Liver (tissue), 9 donors: ENCODE measurements around the gene TMPRSS3. TPM values are rescaled to one million over a fixed set of nuclear protein-coding genes. Genes with fewer than 3 reads are reported as not detected.

Source experiments
- DNase-seq: peaks from one replicate; pipeline ENCODE4 v3.0.0-alpha.2; 2017; ENCODE audit warnings: low spot score
- H3K27ac ChIP-seq, 2 donors: one replicate each; pipeline ENCODE4 v1.7.0; 2013; ENCODE audit warnings: inconsistent platforms in 2 of 2, low read length in 2 of 2, control low read depth in 1 of 2, low read depth in 1 of 2, mild to moderate bottlenecking in 1 of 2
- H3K27me3 ChIP-seq, 4 donors: one replicate each; pipeline versions ENCODE4 v1.6.1 to v1.7.0; 2013; ENCODE audit warnings: low read length in 3 of 4, inconsistent platforms in 1 of 4, mild to moderate bottlenecking in 1 of 4, moderate library complexity in 1 of 4; ENCODE audit not compliant: control insufficient read depth in 4 of 4, insufficient read depth in 4 of 4
- H3K36me3 ChIP-seq, 4 donors: one replicate each; pipeline versions ENCODE4 v1.6.1 to v1.7.0; 2013; ENCODE audit warnings: low read length in 3 of 4, mild to moderate bottlenecking in 3 of 4, low read depth in 1 of 4, moderate library complexity in 1 of 4; ENCODE audit not compliant: control insufficient read depth in 4 of 4, insufficient read depth in 3 of 4
- H3K4me1 ChIP-seq, 4 donors: one replicate each; pipeline versions ENCODE4 v1.6.1 to v1.7.0; 2013; ENCODE audit warnings: low read length in 3 of 4, mild to moderate bottlenecking in 3 of 4, moderate library complexity in 1 of 4; ENCODE audit not compliant: control insufficient read depth in 4 of 4, insufficient read depth in 4 of 4
- H3K4me3 ChIP-seq, 3 donors: one replicate each; pipeline versions ENCODE4 v1.6.1 to v1.7.0; 2013; ENCODE audit warnings: low read length in 3 of 3, control low read depth in 1 of 3, low read depth in 1 of 3, mild to moderate bottlenecking in 1 of 3
- H3K9ac ChIP-seq, 2 donors: one replicate each; pipeline ENCODE4 v1.7.0; 2013; ENCODE audit warnings: low read length in 2 of 2, mild to moderate bottlenecking in 2 of 2, moderate library complexity in 2 of 2, control low read depth in 1 of 2, low read depth in 1 of 2
- H3K9me3 ChIP-seq, 4 donors: one replicate each; pipeline versions ENCODE4 v1.6.1 to v1.7.0; 2013; ENCODE audit warnings: low read length in 3 of 4; ENCODE audit not compliant: control insufficient read depth in 4 of 4
- CTCF ChIP-seq: fragments of 150-350 bp; IDR thresholded peaks from 2 replicates; pipeline ENCODE4 v1.5.1; 2017; ENCODE audit warnings: improper control_type of control experiment, low read depth, low read length; ENCODE audit not compliant: missing input control
- EGR1 ChIP-seq, 2 donors: IDR thresholded peaks; 2 replicates each; pipeline ENCODE4 v1.6.1; 2016 to 2018; ENCODE audit warnings: antibody characterized with exemption in 2 of 2, low read depth in 2 of 2
- FOXA1 ChIP-seq: IDR thresholded peaks from 2 replicates; pipeline ENCODE4 v1.6.1; 2016; ENCODE audit warnings: antibody characterized with exemption
- FOXA2 ChIP-seq: IDR thresholded peaks from 2 replicates; pipeline ENCODE4 v1.6.1; 2016; ENCODE audit warnings: antibody characterized with exemption
- GABPA ChIP-seq, 2 donors: IDR thresholded peaks in 1 of 2; conservative IDR thresholded peaks in 1 of 2; 2 replicates each; pipeline ENCODE4 v1.6.1; 2016; ENCODE audit warnings: antibody characterized with exemption in 2 of 2, mild to moderate bottlenecking in 1 of 2, moderate library complexity in 1 of 2
- HNF4A ChIP-seq, 2 donors: conservative IDR thresholded peaks; 2 replicates each; pipeline ENCODE4 v1.6.1; 2016; ENCODE audit warnings: antibody characterized with exemption in 2 of 2, mild to moderate bottlenecking in 2 of 2
- HNF4G ChIP-seq: IDR thresholded peaks from 2 replicates; pipeline ENCODE4 v1.6.1; 2016; ENCODE audit warnings: antibody characterized with exemption
- JUND ChIP-seq, 2 donors: IDR thresholded peaks; 2 replicates each; pipeline ENCODE4 v1.6.1; 2016; ENCODE audit warnings: antibody characterized with exemption in 2 of 2
- NR2F2 ChIP-seq: IDR thresholded peaks from 2 replicates; pipeline ENCODE4 v1.6.1; 2016; ENCODE audit warnings: antibody characterized with exemption
- RAD21 ChIP-seq, 2 donors: IDR thresholded peaks; 2 replicates each; pipeline ENCODE4 v1.6.1; 2016; ENCODE audit warnings: antibody characterized with exemption in 2 of 2, mild to moderate bottlenecking in 2 of 2
- REST ChIP-seq: IDR thresholded peaks from 2 replicates; pipeline ENCODE4 v1.6.1; 2016; ENCODE audit warnings: antibody characterized with exemption, mild to moderate bottlenecking
- RXRA ChIP-seq, 2 donors: IDR thresholded peaks; 2 replicates each; pipeline ENCODE4 v1.6.1; 2017 to 2018; ENCODE audit warnings: antibody characterized with exemption in 2 of 2, mild to moderate bottlenecking in 1 of 2
- SP1 ChIP-seq: IDR thresholded peaks from 2 replicates; pipeline ENCODE4 v1.6.1; 2018; ENCODE audit warnings: antibody characterized with exemption, mild to moderate bottlenecking
- TAF1 ChIP-seq: conservative IDR thresholded peaks from 2 replicates; pipeline ENCODE4 v1.6.1; 2016; ENCODE audit warnings: antibody characterized with exemption, mild to moderate bottlenecking
- YY1 ChIP-seq: IDR thresholded peaks from 2 replicates; pipeline ENCODE4 v1.6.1; 2016; ENCODE audit warnings: antibody characterized with exemption, mild to moderate bottlenecking
- WGBS: extraction: QIAGEN DNeasy Blood & Tissue Kit; methylation state at CpG from one replicate; pipeline ENCODE4 v1.1.7; 2013; 5-methylcytosine and 5-hydroxymethylcytosine counted together
- polyA plus RNA-seq, 2 donors: library from polyadenylated mRNA; stranded (reverse) in 1 of 2; unstranded in 1 of 2; fragments of 200-250 nt in 1 of 2; fragments of >200 nt in 1 of 2; fragmentation: Nextera tagmentation in 1 of 2; extraction: Ambion mirVana in 1 of 2; gene quantifications; one replicate each; pipeline versions ENCODE4 v1.2.1 to v1.2.3, GENCODE V29; 2013 to 2015
- total RNA-seq, 2 donors: library from RNA; depleted of rRNA; stranded (reverse); fragments of >200 nt; gene quantifications; one replicate each; pipeline ENCODE4 v1.2.3, GENCODE V29; 2014
- TF ChIP-seq, protein P1 (sequence below): IDR thresholded peaks from 2 replicates; pipeline ENCODE4 v1.6.1; 2016; ENCODE audit warnings: antibody characterized with exemption
- TF ChIP-seq, protein P2 (sequence below): IDR thresholded peaks from 2 replicates; pipeline ENCODE4 v1.6.1; 2016; ENCODE audit warnings: antibody characterized with exemption
- donor health status: healthy.
- donor health status: healthy.
- donor health status: healthy.
- donor health status: healthy.
- donor health status: healthy.

Gene TMPRSS3
- total and polyA plus RNA-seq, 4 donors = 0.25 to 0.50 TPM; not detected in 2

- DNase-seq = no peak
- no peak overlapping the region for H3K4me3 ChIP-seq
- TF ChIP-seq RAD21 (IDR thresholded peaks at IDR 0.05) = no peak
- no peak for TF ChIP-seq JUND (IDR thresholded peaks at IDR 0.05)
- TF ChIP-seq RXRA (IDR thresholded peaks at IDR 0.05) = no peak
- TF ChIP-seq, protein P1, sequence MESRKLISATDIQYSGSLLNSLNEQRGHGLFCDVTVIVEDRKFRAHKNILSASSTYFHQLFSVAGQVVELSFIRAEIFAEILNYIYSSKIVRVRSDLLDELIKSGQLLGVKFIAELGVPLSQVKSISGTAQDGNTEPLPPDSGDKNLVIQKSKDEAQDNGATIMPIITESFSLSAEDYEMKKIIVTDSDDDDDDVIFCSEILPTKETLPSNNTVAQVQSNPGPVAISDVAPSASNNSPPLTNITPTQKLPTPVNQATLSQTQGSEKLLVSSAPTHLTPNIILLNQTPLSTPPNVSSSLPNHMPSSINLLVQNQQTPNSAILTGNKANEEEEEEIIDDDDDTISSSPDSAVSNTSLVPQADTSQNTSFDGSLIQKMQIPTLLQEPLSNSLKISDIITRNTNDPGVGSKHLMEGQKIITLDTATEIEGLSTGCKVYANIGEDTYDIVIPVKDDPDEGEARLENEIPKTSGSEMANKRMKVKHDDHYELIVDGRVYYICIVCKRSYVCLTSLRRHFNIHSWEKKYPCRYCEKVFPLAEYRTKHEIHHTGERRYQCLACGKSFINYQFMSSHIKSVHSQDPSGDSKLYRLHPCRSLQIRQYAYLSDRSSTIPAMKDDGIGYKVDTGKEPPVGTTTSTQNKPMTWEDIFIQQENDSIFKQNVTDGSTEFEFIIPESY = no peak
- TF ChIP-seq CTCF = no peak
- TF ChIP-seq SP1 = no peak
- H3K27ac ChIP-seq = no peak overlapping the region
- 87% methylated on average over 6 of the region's 6 CpGs for WGBS
- peaks cover 0 to 3% (median 0%) of the 10 kb centered on the region in 4 donors for H3K9me3 ChIP-seq
- no peaks in the 10 kb centered on the region for H3K36me3 ChIP-seq
- H3K27me3 ChIP-seq = no peaks in the 10 kb centered on the region
- no peaks in the 10 kb centered on the region for H3K4me1 ChIP-seq
- no peak overlapping the region for H3K9ac ChIP-seq
Observed at GRCh38 chr21:42430521-42430920, 34.7 kb upstream of the TMPRSS3 start.

- DNase-seq = no peak
- Histone ChIP-seq H3K27ac (no peak overlapping the region), H3K9me3 (peaks cover 0 to 3% (median 0%) of the 10 kb centered on the region in 4 donors), H3K4me1 (no peaks in the 10 kb centered on the region), H3K9ac (no peak overlapping the region), H3K27me3 (no peaks in the 10 kb centered on the region), H3K36me3 (no peaks in the 10 kb centered on the region), H3K4me3 (no peak overlapping the region)
- TF ChIP-seq YY1 (no peak), JUND (IDR thresholded peaks at IDR 0.05) (no peak), REST (no peak), HNF4G (no peak), SP1 (no peak), EGR1 (IDR thresholded peaks at IDR 0.05; ENCODE audit: low read depth in 2 of 2) (no peak), RXRA (IDR thresholded peaks at IDR 0.05) (no peak), NR2F2 (no peak), GABPA (IDR thresholded peaks at IDR 0.05 in 1 of 2, conservative IDR thresholded peaks at IDR 0.05 in 1 of 2) (no peak), FOXA2 (no peak), TAF1 (no peak), RAD21 (IDR thresholded peaks at IDR 0.05) (no peak), CTCF (no peak), FOXA1 (no peak), HNF4A (conservative IDR thresholded peaks at IDR 0.05) (no peak)
- TF ChIP-seq, protein P2, sequence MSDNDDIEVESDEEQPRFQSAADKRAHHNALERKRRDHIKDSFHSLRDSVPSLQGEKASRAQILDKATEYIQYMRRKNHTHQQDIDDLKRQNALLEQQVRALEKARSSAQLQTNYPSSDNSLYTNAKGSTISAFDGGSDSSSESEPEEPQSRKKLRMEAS = no peak
- TF ChIP-seq, protein P1 = no peak
- 39% methylated on average over 9 of the region's 9 CpGs for WGBS
Observed at GRCh38 chr21:42429856-42430255, 34.0 kb upstream of the TMPRSS3 start.
